Activated CD4-positive, alpha-beta T cell treated with anti-CD3 and anti-CD28 coated beads, Interleukin-2, Interleukin-4, amounts not matched to agents 100 ng/mL and 50 ng/mL, durations not matched to agents 16 hours and 8 hours (primary cell): ENCODE data around the gene KIAA0586.
"Not testable (repeated sequence)": the region's sequence is repeated elsewhere in the genome, so short reads cannot be mapped to it uniquely, and the experiment has no call there.

Experiments used
- DNase-seq: peaks from one replicate; pipeline ENCODE4 v3.0.0-alpha.2; 2020; ENCODE audit warnings: low spot score

KIAA0586 gene

GRCh38 chr14:58464652-58465051 is 37.1 kb downstream of the KIAA0586 start:
- no peak for DNase-seq

- DNase-seq, result no peak
These were observed 37.9 kb downstream of the KIAA0586 start for GRCh38 chr14:58465421-58465820.

GRCh38 chr14:58466459-58466858 is 38.9 kb downstream of the KIAA0586 start:
- no peak for DNase-seq

- DNase-seq, result no peak
These were observed 40.1 kb downstream of the KIAA0586 start for GRCh38 chr14:58467575-58467974.

- no peak for DNase-seq
These were observed 41.8 kb downstream of the KIAA0586 start for GRCh38 chr14:58469309-58469708.

- no peak for DNase-seq
These were observed 48.8 kb downstream of the KIAA0586 start for GRCh38 chr14:58476320-58476719.

- no peak for DNase-seq
These were observed 50.1 kb downstream of the KIAA0586 start for GRCh38 chr14:58477653-58478052.

- DNase-seq, result not testable (repeated sequence)
These were observed 50.8 kb downstream of the KIAA0586 start for GRCh38 chr14:58478329-58478728.

GRCh38 chr14:58479975-58480374 is 52.5 kb downstream of the KIAA0586 start:
- no peak for DNase-seq

GRCh38 chr14:58484176-58484575 is 56.7 kb downstream of the KIAA0586 start:
- DNase-seq, result no peak

- DNase-seq, result peak; percentile 42
These were observed 61.0 kb downstream of the KIAA0586 start for GRCh38 chr14:58488550-58488949.

- no peak for DNase-seq
These were observed 64.1 kb downstream of the KIAA0586 start for GRCh38 chr14:58491593-58491992.

GRCh38 chr14:58492044-58492443 is 64.5 kb downstream of the KIAA0586 start:
- DNase-seq, result no peak

- DNase-seq, result peak; percentile 49
These were observed 73.8 kb downstream of the KIAA0586 start for GRCh38 chr14:58501214-58501816.

- DNase-seq, result no peak
These were observed 85.8 kb downstream of the KIAA0586 start for GRCh38 chr14:58513272-58513671.

- DNase-seq, result no peak
These were observed 90.1 kb downstream of the KIAA0586 start for GRCh38 chr14:58517592-58517991.

- not testable (repeated sequence) for DNase-seq
These were observed 98.2 kb downstream of the KIAA0586 start for GRCh38 chr14:58525691-58526090.

GRCh38 chr14:58533446-58533845 is 105.9 kb downstream of the KIAA0586 start:
- no peak for DNase-seq

- no peak for DNase-seq
These were observed 107.5 kb downstream of the KIAA0586 start for GRCh38 chr14:58535044-58535443.

- DNase-seq, result no peak
These were observed 109.5 kb downstream of the KIAA0586 start for GRCh38 chr14:58537004-58537403.

- no peak for DNase-seq
These were observed 113.5 kb downstream of the KIAA0586 start for GRCh38 chr14:58540749-58541632.

GRCh38 chr14:58541633-58542022 is 114.1 kb downstream of the KIAA0586 start:
- DNase-seq, result no peak

GRCh38 chr14:58543253-58543652 is 115.7 kb downstream of the KIAA0586 start:
- DNase-seq, result no peak

GRCh38 chr14:58547649-58548048 is 120.1 kb downstream of the KIAA0586 start:
- no peak for DNase-seq
